ENCODE data around the gene IFITM1.

IFITM1 gene

DNA sequence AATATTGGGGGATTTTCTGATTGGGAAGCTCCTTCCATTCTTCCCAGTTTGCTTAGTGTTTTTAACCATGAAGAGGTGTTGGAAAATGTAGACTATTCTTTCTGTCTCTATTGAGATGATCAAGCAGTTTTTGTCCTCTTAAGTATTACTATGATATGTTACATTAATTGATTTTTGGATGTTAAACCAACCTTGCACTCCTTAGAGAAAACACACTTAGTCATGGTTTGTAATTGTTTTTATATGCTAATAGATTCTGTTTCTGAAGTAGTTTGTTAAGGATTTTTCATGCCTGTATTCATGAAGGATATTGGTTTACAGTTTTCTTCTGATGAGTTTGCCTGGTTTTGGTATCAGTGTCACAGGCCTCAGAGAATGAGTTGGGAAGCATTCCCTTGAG, 37.6 kb upstream of the IFITM1 start:
- no peaks in the 10 kb centered on the region for H3K36me3 ChIP-seq (ENCODE audit: insufficient read depth, low read length)
- H4K20me1 ChIP-seq (ENCODE audit: insufficient read depth, low read length): no peaks in the 10 kb centered on the region
- no peaks in the 10 kb centered on the region for H3K9me2 ChIP-seq (ENCODE audit: low read depth, low read length)
- H3K9me3 ChIP-seq (ENCODE audit: low read length): peaks cover 6% of the 10 kb centered on the region; the same call in 1 of the 2 replicates
- no peaks in the 10 kb centered on the region for H3K79me2 ChIP-seq (ENCODE audit: insufficient read depth, low read length)
- no peak overlapping the region for H3K9ac ChIP-seq (ENCODE audit: low read length)
- no peak for TF ChIP-seq EZH2 (IDR thresholded peaks at IDR 0.05; ENCODE audit: borderline replicate concordance, low read length)
- TF ChIP-seq, protein P1, sequence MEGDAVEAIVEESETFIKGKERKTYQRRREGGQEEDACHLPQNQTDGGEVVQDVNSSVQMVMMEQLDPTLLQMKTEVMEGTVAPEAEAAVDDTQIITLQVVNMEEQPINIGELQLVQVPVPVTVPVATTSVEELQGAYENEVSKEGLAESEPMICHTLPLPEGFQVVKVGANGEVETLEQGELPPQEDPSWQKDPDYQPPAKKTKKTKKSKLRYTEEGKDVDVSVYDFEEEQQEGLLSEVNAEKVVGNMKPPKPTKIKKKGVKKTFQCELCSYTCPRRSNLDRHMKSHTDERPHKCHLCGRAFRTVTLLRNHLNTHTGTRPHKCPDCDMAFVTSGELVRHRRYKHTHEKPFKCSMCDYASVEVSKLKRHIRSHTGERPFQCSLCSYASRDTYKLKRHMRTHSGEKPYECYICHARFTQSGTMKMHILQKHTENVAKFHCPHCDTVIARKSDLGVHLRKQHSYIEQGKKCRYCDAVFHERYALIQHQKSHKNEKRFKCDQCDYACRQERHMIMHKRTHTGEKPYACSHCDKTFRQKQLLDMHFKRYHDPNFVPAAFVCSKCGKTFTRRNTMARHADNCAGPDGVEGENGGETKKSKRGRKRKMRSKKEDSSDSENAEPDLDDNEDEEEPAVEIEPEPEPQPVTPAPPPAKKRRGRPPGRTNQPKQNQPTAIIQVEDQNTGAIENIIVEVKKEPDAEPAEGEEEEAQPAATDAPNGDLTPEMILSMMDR (IDR thresholded peaks at IDR 0.05; ENCODE audit: low read length): no peak
- no peak overlapping the region for H3K4me3 ChIP-seq (ENCODE audit: low read depth, low read length, poor library complexity, severe bottlenecking)
- no peak overlapping the region for H3K4me2 ChIP-seq (ENCODE audit: low read length)
- H3K27ac ChIP-seq (ENCODE audit: low read depth, low read length, poor library complexity, severe bottlenecking): no peak overlapping the region
- H2AFZ ChIP-seq (ENCODE audit: low read length): no peak overlapping the region
- no peaks in the 10 kb centered on the region for H3K27me3 ChIP-seq (ENCODE audit: insufficient read depth, low read length)
- no peaks in the 10 kb centered on the region; the same call in 1 of the 2 replicates for H3F3A ChIP-seq (ENCODE audit: insufficient read depth, low read length)
- H3K4me1 ChIP-seq (ENCODE audit: insufficient read depth, low read length, severe bottlenecking): peaks cover 7% of the 10 kb centered on the region

DNA sequence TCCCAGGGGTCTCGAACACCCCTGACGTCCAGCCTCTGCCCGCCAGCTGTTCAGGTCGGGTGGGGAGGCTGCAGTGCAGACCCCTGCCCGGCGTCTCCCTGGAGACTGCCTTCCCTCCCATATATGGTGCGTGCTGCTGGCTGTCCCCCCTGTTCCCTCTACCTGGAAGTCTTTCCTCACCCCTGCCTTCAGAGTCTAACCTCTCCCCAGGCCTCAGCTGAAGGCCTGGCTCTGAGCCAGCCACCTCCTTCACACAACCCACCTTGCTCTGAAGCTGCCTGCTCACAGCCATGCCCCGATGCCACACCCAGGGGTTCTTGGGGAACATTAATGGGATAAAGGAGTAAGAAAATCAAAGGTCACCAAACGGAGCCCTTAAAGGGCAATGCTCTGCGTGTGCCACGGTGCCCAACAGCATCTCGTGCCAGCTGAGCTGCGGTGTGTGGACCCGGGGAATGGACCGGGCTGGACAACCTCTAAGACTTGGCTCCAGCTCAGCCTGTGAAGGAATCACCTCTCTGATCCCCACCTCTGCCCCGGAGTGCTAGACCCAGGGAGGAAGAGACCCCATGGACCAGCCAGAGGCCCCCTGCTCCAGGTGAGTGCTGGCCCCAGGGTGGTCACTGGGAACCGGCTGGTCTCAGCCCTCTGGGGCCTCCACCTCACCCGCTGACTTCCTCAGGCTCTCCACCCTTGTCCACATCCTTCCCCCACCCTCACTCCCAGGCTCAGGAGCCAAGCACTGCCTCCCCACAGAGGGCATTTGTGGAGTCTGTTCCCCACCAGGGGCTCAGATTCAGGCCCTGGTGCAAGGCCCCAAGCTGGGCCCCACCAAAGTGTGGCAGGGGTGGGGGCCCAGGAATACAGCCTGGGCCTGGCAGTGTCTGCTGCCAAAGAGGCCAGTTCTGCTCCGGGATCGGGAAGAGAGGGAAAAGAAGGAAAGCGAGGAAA, 35.6 kb upstream of the IFITM1 start, which contains the start of gene NLRP6:
NLRP6 (plus strand) TSS at position 407 of the 951 bp plus-strand sequence; CDS start at position 570, 163 bp downstream.
- no peak within 1 kb of the TSS for H2AFZ ChIP-seq (ENCODE audit: low read length)
- H3K9ac ChIP-seq (ENCODE audit: low read length): no peak within 1 kb of the TSS
- no peak within 1 kb of the TSS for H3K4me3 ChIP-seq (ENCODE audit: low read depth, low read length, poor library complexity, severe bottlenecking)
- no peaks in the 10 kb centered on the region; the same call in 1 of the 2 replicates for H3F3A ChIP-seq (ENCODE audit: insufficient read depth, low read length)
- H3K27ac ChIP-seq (ENCODE audit: low read depth, low read length, poor library complexity, severe bottlenecking): no peak within 1 kb of the TSS
- H4K20me1 ChIP-seq (ENCODE audit: insufficient read depth, low read length): no peaks in the 10 kb centered on the region
- H3K27me3 ChIP-seq (ENCODE audit: insufficient read depth, low read length): no peaks in the 10 kb centered on the region
- no peaks in the 10 kb centered on the region for H3K79me2 ChIP-seq (ENCODE audit: insufficient read depth, low read length)
- H3K36me3 ChIP-seq (ENCODE audit: insufficient read depth, low read length): no peaks in the 10 kb centered on the region
- no peak within 1 kb of the TSS for H3K4me2 ChIP-seq (ENCODE audit: low read length)
- peaks cover 10% of the 10 kb centered on the region for H3K4me1 ChIP-seq (ENCODE audit: insufficient read depth, low read length, severe bottlenecking)
- no peak for TF ChIP-seq EZH2 (IDR thresholded peaks at IDR 0.05; ENCODE audit: borderline replicate concordance, low read length)
- TF ChIP-seq, protein P1 (IDR thresholded peaks at IDR 0.05; ENCODE audit: low read length): no peak
- H3K9me3 ChIP-seq (ENCODE audit: low read length): peaks cover 6% of the 10 kb centered on the region; the same call in 1 of the 2 replicates
- H3K9me2 ChIP-seq (ENCODE audit: low read depth, low read length): no peaks in the 10 kb centered on the region

DNA sequence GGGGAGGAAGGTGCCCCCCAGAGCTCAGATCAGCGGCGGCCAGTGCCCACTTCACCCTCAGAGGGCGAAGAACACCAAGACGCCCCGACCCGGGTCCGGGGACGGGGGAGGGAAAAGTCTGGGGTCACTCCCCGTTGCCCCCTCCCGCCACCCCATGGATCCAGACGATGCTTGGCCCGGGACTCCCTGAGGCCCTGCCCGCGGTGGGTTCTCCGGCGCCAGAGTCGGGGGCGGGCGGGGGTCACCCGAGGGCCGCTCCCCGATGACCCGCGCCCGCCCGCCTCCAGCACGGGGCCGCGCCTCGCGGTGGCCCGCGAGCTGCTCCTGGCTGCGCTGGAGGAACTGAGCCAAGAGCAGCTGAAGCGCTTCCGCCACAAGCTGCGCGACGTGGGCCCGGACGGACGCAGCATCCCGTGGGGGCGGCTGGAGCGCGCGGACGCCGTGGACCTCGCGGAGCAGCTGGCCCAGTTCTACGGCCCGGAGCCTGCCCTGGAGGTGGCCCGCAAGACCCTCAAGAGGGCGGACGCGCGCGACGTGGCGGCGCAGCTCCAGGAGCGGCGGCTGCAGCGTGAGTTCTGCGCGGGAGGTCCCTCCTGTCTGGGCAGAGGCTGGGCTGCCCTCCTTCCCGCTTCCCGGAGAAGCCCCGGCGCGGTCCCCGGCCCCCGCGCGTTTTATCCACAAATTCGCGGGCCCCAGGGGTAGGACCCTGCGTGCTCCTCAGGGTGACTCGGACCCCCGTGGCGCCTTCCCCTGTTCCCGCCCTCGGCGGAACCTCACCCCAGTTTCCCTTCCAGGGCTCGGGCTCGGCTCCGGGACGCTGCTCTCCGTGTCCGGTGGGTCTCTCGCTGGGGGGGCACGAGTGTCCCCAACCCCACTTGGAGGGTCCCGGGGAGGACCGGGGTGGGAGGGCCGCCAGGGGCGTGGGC, 34.5 kb upstream of the IFITM1 start:
- H3K4me1 ChIP-seq (ENCODE audit: insufficient read depth, low read length, severe bottlenecking): peaks cover 10% of the 10 kb centered on the region
- no peaks in the 10 kb centered on the region for H3K9me2 ChIP-seq (ENCODE audit: low read depth, low read length)
- H3K4me2 ChIP-seq (ENCODE audit: low read length): no peak overlapping the region
- TF ChIP-seq, protein P1 (IDR thresholded peaks at IDR 0.05; ENCODE audit: low read length): no peak
- no peak for TF ChIP-seq EZH2 (IDR thresholded peaks at IDR 0.05; ENCODE audit: borderline replicate concordance, low read length)
- peaks cover 6% of the 10 kb centered on the region; the same call in 1 of the 2 replicates for H3K9me3 ChIP-seq (ENCODE audit: low read length)
- no peaks in the 10 kb centered on the region for H3K27me3 ChIP-seq (ENCODE audit: insufficient read depth, low read length)
- H3F3A ChIP-seq (ENCODE audit: insufficient read depth, low read length): no peaks in the 10 kb centered on the region
- H4K20me1 ChIP-seq (ENCODE audit: insufficient read depth, low read length): no peaks in the 10 kb centered on the region
- no peak overlapping the region for H3K27ac ChIP-seq (ENCODE audit: low read depth, low read length, poor library complexity, severe bottlenecking)
- no peak overlapping the region for H3K9ac ChIP-seq (ENCODE audit: low read length)
- no peak overlapping the region for H2AFZ ChIP-seq (ENCODE audit: low read length)
- H3K4me3 ChIP-seq (ENCODE audit: low read depth, low read length, poor library complexity, severe bottlenecking): no peak overlapping the region
- no peaks in the 10 kb centered on the region for H3K79me2 ChIP-seq (ENCODE audit: insufficient read depth, low read length)
- H3K36me3 ChIP-seq (ENCODE audit: insufficient read depth, low read length): no peaks in the 10 kb centered on the region
